ENCODE results near the gene ARL6IP1.
"Not testable (repeated sequence)": the region's sequence is repeated elsewhere in the genome, so short reads cannot be mapped to it uniquely, and the experiment has no call there.

Gene ARL6IP1

DNA sequence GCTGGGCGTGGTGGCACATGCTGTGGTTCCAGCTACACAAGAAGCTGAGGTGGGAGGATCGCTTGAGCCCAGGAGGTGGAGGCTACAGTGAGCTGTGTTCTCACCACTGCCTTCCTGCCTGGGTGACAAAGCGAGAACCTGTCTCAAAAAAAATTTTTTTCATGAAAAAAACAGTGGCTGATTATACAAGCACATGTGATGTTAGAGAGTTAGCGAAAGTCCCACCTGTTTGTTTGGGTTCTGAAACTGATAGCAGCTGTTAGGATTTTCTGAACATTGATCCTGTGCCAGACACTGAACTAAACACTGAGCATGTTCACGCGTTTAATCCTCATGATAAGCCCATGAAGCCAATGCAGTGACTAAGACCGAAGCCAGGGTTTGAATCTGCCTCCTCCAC lies 34.1 kb downstream of the ARL6IP1 start:
- H3K4me3 Mint-ChIP-seq, result peak overlapping the region; percentile 12 to 58
- not testable (repeated sequence) for H3K27me3 Mint-ChIP-seq; H3K4me1 Mint-ChIP-seq (ENCODE audit: low read depth in 2 of 2); H3K36me3 Mint-ChIP-seq (ENCODE audit: insufficient read depth); H3K9me3 Mint-ChIP-seq
- DNase-seq, result peak; percentile 26 to 47 (median 37)
- peak; percentile 93 for ATAC-seq (replicated peaks)
- peak overlapping the region; percentile 84 to 85 for H3K27ac Mint-ChIP-seq

DNA sequence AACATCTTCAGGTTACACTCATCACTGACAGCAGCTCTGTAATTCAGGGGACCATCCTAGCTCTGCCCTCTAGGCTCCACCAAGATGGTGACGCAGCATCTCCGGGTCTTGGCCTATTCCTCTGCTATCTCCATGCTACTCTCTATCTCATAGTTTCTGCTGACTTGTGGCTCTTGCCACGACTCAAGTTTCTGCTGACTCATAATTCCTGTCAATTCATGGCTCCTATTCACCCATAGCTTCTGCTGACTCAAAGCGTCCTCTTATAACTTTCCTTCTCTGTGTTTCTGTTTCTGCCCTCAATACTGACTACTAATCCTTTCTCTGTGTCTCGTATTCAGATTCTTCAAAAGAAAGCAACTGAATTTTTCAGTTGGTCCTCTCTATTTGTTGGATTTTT lies 38.6 kb downstream of the ARL6IP1 start:
- not testable (repeated sequence) for H3K27me3 Mint-ChIP-seq; H3K4me1 Mint-ChIP-seq (ENCODE audit: low read depth in 2 of 2); H3K9me3 Mint-ChIP-seq; ATAC-seq (replicated peaks); H3K36me3 Mint-ChIP-seq (ENCODE audit: insufficient read depth); DNase-seq; H3K27ac Mint-ChIP-seq; H3K4me3 Mint-ChIP-seq

DNA sequence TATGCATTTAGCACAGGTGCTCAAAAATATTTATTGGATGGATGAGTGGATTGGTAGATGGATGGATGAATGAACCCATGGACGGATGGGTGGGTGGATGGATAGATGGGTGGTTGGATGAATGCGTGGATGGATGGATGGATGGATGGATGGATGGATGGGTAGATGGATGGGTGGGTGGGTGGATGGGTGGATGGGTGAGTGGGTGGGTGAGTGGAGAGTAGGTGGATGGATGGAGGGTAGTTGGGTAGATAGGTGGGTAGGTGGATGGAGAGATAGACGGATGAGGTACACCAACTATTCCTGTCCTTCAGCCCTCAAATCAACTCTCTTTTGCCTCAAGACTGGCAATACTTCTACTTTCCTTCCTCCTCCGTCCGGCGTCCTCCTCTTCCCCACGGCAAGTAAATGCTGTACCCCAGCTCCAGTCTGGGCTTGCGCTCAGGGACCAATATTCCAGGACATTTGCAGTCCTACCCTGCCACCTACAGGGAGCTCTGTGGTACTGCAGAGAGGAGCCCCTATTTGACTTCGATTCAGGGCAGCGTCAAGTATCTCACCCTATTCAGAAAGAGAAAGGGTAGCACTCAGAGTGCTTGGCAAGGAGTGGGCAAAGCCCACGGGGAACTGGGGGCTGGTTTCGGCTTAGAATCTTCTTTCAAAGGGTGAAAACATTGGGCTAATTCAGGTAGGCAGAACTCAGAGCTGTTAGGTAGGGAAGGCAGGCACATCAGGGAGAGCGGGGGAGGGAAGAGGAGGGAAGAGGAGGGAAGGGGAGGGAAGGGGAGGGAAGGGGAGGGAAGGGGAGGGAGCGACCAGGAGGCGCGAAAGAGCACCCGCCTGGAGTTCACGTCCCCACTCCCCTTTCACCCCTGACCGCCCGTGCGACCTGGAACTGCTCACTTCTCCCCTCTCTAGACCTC lies 41.5 kb downstream of the ARL6IP1 start:
- ATAC-seq (replicated peaks) (peak; percentile 91), DNase-seq (peak; percentile 44 to 63 (median 52))
- H3K27me3 Mint-ChIP-seq; H3K9me3 Mint-ChIP-seq; H3K36me3 Mint-ChIP-seq (ENCODE audit: insufficient read depth): not testable (repeated sequence)
- Mint-ChIP-seq H3K4me1 (ENCODE audit: low read depth in 2 of 2) (peaks cover 14 to 17% of the 10 kb centered on the region in 2 donors), H3K27ac (peak overlapping the region in 1 of 2 donors; percentile 71), H3K4me3 (peak overlapping the region; percentile 29 to 31)

DNA sequence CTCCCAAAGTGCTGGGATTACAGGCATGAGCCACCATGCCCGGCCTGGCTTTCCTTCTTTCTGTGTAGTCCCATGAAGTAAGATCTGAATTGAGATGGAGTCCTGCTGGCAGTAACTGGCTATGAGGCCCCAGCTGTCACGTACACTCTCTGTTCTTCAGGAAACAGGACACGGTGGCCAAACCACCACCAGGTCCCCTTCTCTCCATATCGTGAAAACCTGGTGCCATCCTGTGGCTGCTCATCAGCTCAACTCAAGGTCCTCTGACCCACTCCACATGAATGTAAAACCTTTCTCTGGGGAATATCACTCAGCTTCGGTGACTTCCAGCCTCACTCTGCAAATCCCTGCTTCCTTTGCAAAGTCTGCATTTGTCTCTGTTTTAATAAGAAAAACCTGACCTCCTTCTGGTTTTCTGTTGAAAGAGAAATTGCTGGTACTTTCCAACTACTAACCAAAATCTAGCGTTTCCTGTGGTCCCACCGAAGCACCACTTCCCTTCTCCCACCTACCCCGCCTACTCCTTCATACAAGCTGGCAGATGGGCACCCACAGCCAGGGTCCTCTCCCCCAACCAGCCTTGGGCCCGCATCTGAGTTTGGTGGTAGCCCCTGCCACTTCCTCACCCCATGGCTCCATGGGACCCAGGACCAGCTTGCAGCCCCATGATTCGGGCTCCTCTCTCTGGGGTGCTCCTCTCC lies 43.2 kb downstream of the ARL6IP1 start:
- not testable (repeated sequence) for H3K36me3 Mint-ChIP-seq (ENCODE audit: insufficient read depth); H3K9me3 Mint-ChIP-seq; H3K27me3 Mint-ChIP-seq; DNase-seq
- ATAC-seq (replicated peaks), result peak; percentile 47
- H3K4me1 Mint-ChIP-seq (ENCODE audit: low read depth in 2 of 2), result peaks cover 14 to 17% of the 10 kb centered on the region in 2 donors
- peak overlapping the region; percentile 81 to 92 for H3K27ac Mint-ChIP-seq
- peak overlapping the region in 1 of 2 donors; percentile 70 for H3K4me3 Mint-ChIP-seq

DNA sequence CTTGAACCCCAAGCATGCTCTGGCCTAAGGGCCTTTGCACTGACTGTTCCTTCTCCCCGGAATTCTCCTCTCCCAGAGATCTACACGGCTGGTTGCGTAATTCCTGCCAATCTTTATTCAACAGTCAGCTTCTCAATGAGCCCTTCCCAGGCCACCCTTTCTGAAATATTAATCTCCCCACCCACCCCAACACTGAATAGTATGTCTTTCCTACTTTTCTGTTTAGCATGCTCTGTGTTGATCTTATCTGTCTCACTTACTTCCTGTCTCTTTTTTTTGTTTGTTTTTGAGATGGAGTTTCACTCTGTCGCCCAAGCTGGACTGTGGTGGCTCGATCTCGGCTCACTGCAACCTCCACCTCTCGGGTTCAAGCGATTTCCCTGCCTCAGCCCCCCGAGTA lies 44.7 kb downstream of the ARL6IP1 start:
- Mint-ChIP-seq H3K4me1 (ENCODE audit: low read depth in 2 of 2) (peaks cover 14 to 17% of the 10 kb centered on the region in 2 donors), H3K4me3 (peak overlapping the region; percentile 65 to 70), H3K27ac (peak overlapping the region; percentile 89 to 92)
- not testable (repeated sequence) for H3K36me3 Mint-ChIP-seq (ENCODE audit: insufficient read depth); H3K9me3 Mint-ChIP-seq; H3K27me3 Mint-ChIP-seq; DNase-seq; ATAC-seq (replicated peaks)

DNA sequence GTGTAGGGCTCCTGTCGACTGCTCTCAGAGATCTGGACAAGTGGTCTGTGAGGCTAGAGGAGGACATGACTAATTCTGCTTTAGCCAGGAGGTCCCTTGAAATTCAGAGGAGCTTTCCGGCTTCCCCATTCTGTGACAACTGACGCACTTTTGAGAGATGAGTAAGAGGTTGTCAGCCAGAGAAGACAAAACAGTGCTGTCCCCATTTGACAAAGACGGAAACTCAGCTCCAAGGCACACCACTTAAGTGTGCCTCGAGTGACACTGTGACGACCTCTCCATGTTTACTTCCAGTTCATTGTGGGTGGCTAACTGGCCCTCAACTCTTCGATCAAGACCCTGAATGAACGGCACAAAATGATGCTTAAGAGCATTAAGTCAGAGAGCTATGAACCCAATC lies 58.5 kb downstream of the ARL6IP1 start:
- not testable (repeated sequence) for H3K36me3 Mint-ChIP-seq (ENCODE audit: insufficient read depth); ATAC-seq (replicated peaks); H3K27ac Mint-ChIP-seq; H3K27me3 Mint-ChIP-seq; H3K4me1 Mint-ChIP-seq (ENCODE audit: low read depth in 2 of 2); H3K4me3 Mint-ChIP-seq; H3K9me3 Mint-ChIP-seq; DNase-seq
